Uterus (tissue), 4 donors: ENCODE data around the gene MMD. TPM values are rescaled to one million over a fixed set of nuclear protein-coding genes. Genes with fewer than 3 reads are reported as not detected.

ENCODE experiments used
- DNase-seq, 2 donors: peaks; one replicate each; pipeline ENCODE4 v3.0.0-alpha.2; 2019 to 2020
- H3K27ac ChIP-seq, 2 donors: fragments of 200-600 bp; sonication (generic); 1 replicate in 1 of 2; 2 replicates in 1 of 2; pipeline ENCODE4 v1.5.1; 2016 to 2018
- H3K27me3 ChIP-seq, 2 donors: fragments of 200-600 bp; sonication (generic); one replicate each; pipeline ENCODE4 v1.5.1; 2018 to 2019; ENCODE audit warnings: control low read depth in 1 of 2
- H3K36me3 ChIP-seq, 2 donors: fragments of 200-600 bp; sonication (generic); one replicate each; pipeline ENCODE4 v1.5.1; 2019; ENCODE audit warnings: control low read depth in 1 of 2
- H3K4me1 ChIP-seq, 2 donors: fragments of 200-600 bp; sonication (generic); one replicate each; pipeline ENCODE4 v1.5.1; 2018 to 2019; ENCODE audit warnings: control low read depth in 1 of 2
- H3K4me3 ChIP-seq, 2 donors: fragments of 200-600 bp; sonication (generic); 1 replicate in 1 of 2; 2 replicates in 1 of 2; pipeline ENCODE4 v1.5.1; 2018 to 2019; ENCODE audit warnings: mild to moderate bottlenecking in 1 of 2
- H3K9me3 ChIP-seq, 2 donors: fragments of 200-600 bp; sonication (generic); one replicate each; pipeline ENCODE4 v1.5.1; 2019; ENCODE audit warnings: control low read depth in 1 of 2
- CTCF ChIP-seq, 4 experiments: fragments of 200-600 bp in 2 of 4; fragments of 450-650 bp in 2 of 4; sonication (generic) in 2 of 4; IDR thresholded peaks; one replicate each; pipeline ENCODE4 v1.5.1; 2016 to 2019; ENCODE audit warnings: antibody characterized with exemption in 4 of 4, mild to moderate bottlenecking in 2 of 4, moderate library complexity in 1 of 4
- POLR2A ChIP-seq, 2 donors: fragments of 450-650 bp; IDR thresholded peaks; one replicate each; pipeline ENCODE4 v1.6.1; 2016; ENCODE audit warnings: antibody characterized with exemption in 2 of 2, mild to moderate bottlenecking in 1 of 2, moderate library complexity in 1 of 2
- intact Hi-C: fragments of 100-400 bp; cut with DNase I; formaldehyde crosslinking; loops from one replicate; pipeline ENCODE4 v1.15.1; 2023; ENCODE audit warnings: low total_unique reads
- total RNA-seq, 4 donors: library from RNA; depleted of rRNA in 3 of 4; stranded (reverse); fragments of >200 nt in 3 of 4; gene quantifications; one replicate each; pipeline versions ENCODE4 v1.1.0 to v1.2.4, GENCODE V29; 2014 to 2023
- donor health status: DM: yes; HTN: yes; CAD: no.

Gene MMD
- total RNA-seq, 4 donors from 2014 or later, result 1.3 to 27.9 (median 14.2) TPM

- no peaks in the 10 kb centered on the region for H3K9me3 ChIP-seq
- no peak overlapping the region for H3K27ac ChIP-seq
Observed at GRCh38 chr17:55454906-55455474, 33.4 kb upstream of the MMD start.

GRCh38 chr17:55453839-55454557 is 32.4 kb upstream of the MMD start:
- TF ChIP-seq CTCF (IDR thresholded peaks at IDR 0.05) (no peak), POLR2A (IDR thresholded peaks at IDR 0.05) (no peak)
- Histone ChIP-seq H3K27me3 (no peaks in the 10 kb centered on the region), H3K36me3 (no peaks in the 10 kb centered on the region), H3K4me3 (no peak overlapping the region), H3K4me1 (no peaks in the 10 kb centered on the region), H3K27ac (no peak overlapping the region), H3K9me3 (no peaks in the 10 kb centered on the region)
- no peak for DNase-seq
- intact Hi-C loops, result no loop called here

More at GRCh38 chr17:55454906-55455474, 33.4 kb upstream of the MMD start:
- Histone ChIP-seq H3K4me3 (no peak overlapping the region), H3K36me3 (no peaks in the 10 kb centered on the region), H3K4me1 (no peaks in the 10 kb centered on the region), H3K27me3 (no peaks in the 10 kb centered on the region)
- TF ChIP-seq POLR2A (IDR thresholded peaks at IDR 0.05), result no peak
- TF ChIP-seq CTCF (IDR thresholded peaks at IDR 0.05), result no peak
- no peak for DNase-seq
- intact Hi-C loops, result no loop called here

GRCh38 chr17:55452139-55452790 is 30.6 kb upstream of the MMD start:
- Histone ChIP-seq H3K4me3 (no peak overlapping the region), H3K9me3 (no peaks in the 10 kb centered on the region), H3K27me3 (no peaks in the 10 kb centered on the region), H3K36me3 (no peaks in the 10 kb centered on the region), H3K4me1 (no peaks in the 10 kb centered on the region), H3K27ac (no peak overlapping the region)
- intact Hi-C loops, result no loop called here
- TF ChIP-seq CTCF (IDR thresholded peaks at IDR 0.05) (no peak), POLR2A (IDR thresholded peaks at IDR 0.05) (no peak)
- DNase-seq, result no peak

- no peak for DNase-seq
- H3K4me3 ChIP-seq, result no peak overlapping the region
- no peaks in the 10 kb centered on the region for H3K27me3 ChIP-seq
- no peaks in the 10 kb centered on the region for H3K36me3 ChIP-seq
- no peaks in the 10 kb centered on the region for H3K9me3 ChIP-seq
- H3K27ac ChIP-seq, result no peak overlapping the region
- H3K4me1 ChIP-seq, result no peaks in the 10 kb centered on the region
- TF ChIP-seq CTCF (IDR thresholded peaks at IDR 0.05), result no peak
- TF ChIP-seq POLR2A (IDR thresholded peaks at IDR 0.05), result no peak
- intact Hi-C loops, result no loop called here
Observed at GRCh38 chr17:55451758-55452138, 30.1 kb upstream of the MMD start.

GRCh38 chr17:55451203-55451641 is 29.6 kb upstream of the MMD start:
- intact Hi-C loops, result no loop called here

More at GRCh38 chr17:55451203-55451641, 29.6 kb upstream of the MMD start:
- DNase-seq, result no peak
- no peaks in the 10 kb centered on the region for H3K9me3 ChIP-seq
- no peaks in the 10 kb centered on the region for H3K27me3 ChIP-seq
- H3K36me3 ChIP-seq, result no peaks in the 10 kb centered on the region
- H3K4me3 ChIP-seq, result no peak overlapping the region
- TF ChIP-seq CTCF (IDR thresholded peaks at IDR 0.05) (no peak), POLR2A (IDR thresholded peaks at IDR 0.05) (no peak)
- H3K4me1 ChIP-seq, result no peaks in the 10 kb centered on the region
- H3K27ac ChIP-seq, result no peak overlapping the region
